ENCODE results near the gene RHO. TPM values are rescaled to one million over a fixed set of nuclear protein-coding genes. Genes with fewer than 3 reads are reported as not detected.

RHO gene
- polyA plus RNA-seq, 1 of the 3 experiments (the other 2 are of a cell fraction) = not detected

DNA sequence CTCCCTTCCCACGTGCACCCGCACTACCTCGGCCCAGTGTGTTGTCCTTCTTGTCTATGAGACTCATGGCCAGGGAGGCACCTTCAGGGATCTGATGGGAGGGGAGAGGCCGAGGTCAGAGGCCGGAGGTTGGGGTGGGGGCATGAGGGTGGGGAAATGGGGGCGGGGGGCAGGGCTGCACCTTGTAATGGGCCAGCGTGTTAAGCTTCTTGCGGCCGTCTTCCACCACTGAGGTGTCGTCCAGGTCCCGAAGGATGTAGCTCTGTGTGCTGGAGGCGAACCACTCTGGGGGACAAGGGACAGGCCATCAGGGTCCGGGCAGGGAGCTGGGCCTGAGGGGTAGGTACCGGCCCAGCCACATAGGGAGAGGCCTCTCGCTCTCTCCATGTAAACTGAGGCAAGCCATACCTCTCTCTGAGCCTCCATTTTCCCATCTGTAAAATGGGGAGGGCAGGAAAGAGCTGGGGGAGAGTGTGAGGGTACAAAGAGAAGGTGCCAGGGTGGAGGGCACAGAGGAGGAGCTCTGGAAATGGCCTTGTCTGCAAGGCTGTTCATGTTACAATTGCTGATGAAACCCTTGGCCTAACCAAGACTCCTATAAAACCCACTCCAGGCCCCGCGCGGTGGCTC lies 33.3 kb downstream of the RHO start:
- no peak overlapping the region for H3K4me3 ChIP-seq (ENCODE audit: low read depth in 2 of 2, low read length in 1 of 2)
- peak overlapping the region; percentile 69 to 85 for H3K27ac ChIP-seq (ENCODE audit: low read depth in 2 of 2, low read length in 1 of 2)
- no peak for DNase-seq
- TF ChIP-seq, protein P1, sequence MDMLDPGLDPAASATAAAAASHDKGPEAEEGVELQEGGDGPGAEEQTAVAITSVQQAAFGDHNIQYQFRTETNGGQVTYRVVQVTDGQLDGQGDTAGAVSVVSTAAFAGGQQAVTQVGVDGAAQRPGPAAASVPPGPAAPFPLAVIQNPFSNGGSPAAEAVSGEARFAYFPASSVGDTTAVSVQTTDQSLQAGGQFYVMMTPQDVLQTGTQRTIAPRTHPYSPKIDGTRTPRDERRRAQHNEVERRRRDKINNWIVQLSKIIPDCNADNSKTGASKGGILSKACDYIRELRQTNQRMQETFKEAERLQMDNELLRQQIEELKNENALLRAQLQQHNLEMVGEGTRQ (IDR thresholded peaks at IDR 0.05; ENCODE audit: borderline replicate concordance, low read depth, low read length) = no peak
- TF ChIP-seq TEAD4 (IDR thresholded peaks at IDR 0.05; ENCODE audit: borderline replicate concordance, insufficient read depth) (no peak), EP300 (IDR thresholded peaks at IDR 0.05; ENCODE audit: borderline replicate concordance in 1 of 2, low read depth in 1 of 2, low read length in 1 of 2) (no peak), FOSL2 (IDR thresholded peaks at IDR 0.05; ENCODE audit: borderline replicate concordance, low read depth) (no peak), RCOR1 (IDR thresholded peaks at IDR 0.05; ENCODE audit: low read length) (no peak), YY1 (IDR thresholded peaks at IDR 0.05; ENCODE audit: low read depth) (no peak), FOXM1 (IDR thresholded peaks at IDR 0.05; ENCODE audit: low read depth) (no peak)
- TF ChIP-seq, protein P2, sequence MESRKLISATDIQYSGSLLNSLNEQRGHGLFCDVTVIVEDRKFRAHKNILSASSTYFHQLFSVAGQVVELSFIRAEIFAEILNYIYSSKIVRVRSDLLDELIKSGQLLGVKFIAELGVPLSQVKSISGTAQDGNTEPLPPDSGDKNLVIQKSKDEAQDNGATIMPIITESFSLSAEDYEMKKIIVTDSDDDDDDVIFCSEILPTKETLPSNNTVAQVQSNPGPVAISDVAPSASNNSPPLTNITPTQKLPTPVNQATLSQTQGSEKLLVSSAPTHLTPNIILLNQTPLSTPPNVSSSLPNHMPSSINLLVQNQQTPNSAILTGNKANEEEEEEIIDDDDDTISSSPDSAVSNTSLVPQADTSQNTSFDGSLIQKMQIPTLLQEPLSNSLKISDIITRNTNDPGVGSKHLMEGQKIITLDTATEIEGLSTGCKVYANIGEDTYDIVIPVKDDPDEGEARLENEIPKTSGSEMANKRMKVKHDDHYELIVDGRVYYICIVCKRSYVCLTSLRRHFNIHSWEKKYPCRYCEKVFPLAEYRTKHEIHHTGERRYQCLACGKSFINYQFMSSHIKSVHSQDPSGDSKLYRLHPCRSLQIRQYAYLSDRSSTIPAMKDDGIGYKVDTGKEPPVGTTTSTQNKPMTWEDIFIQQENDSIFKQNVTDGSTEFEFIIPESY (IDR thresholded peaks at IDR 0.05; ENCODE audit: borderline replicate concordance, low read depth) = no peak
- ChIA-PET CTCF (interaction anchor here (1.0 to 5.4 kb wide), 3 partner anchors 35 to 71 kb away, joined by 3 to 18 read pairs (median 4); no protein-coding TSS in a partner anchor), POLR2A (interaction anchor here (0.6 kb wide), 1 partner anchor 25 kb away, joined by 3 read pairs; no protein-coding TSS in a partner anchor)
- no peaks in the 10 kb centered on the region for H3K79me2 ChIP-seq (ENCODE audit: insufficient read depth)
- H4K20me1 ChIP-seq (ENCODE audit: insufficient read depth) = no peaks in the 10 kb centered on the region
- H3K36me3 ChIP-seq (replicated peaks in 1 of 2; ENCODE audit: control insufficient read depth in 1 of 2, insufficient read depth in 2 of 2, low read length in 1 of 2) = no peaks in the 10 kb centered on the region
- no peaks in the 10 kb centered on the region for H3K27me3 ChIP-seq (ENCODE audit: insufficient read depth)
- peaks cover 8% of the 10 kb centered on the region for H3F3A ChIP-seq (replicated peaks; ENCODE audit: insufficient read depth)
- no peaks in the 10 kb centered on the region for H3K9me3 ChIP-seq
- H2AFZ ChIP-seq (ENCODE audit: low read depth) = peak overlapping the region; percentile 79; the same call in 1 of the 2 replicates
- peak overlapping the region; percentile 60 for H3K9ac ChIP-seq
- 97% methylated on average over 13 of the region's 18 CpGs for WGBS (ENCODE audit: low lambda C conversion rate)
- H3K4me2 ChIP-seq = peak overlapping the region; percentile 78; the same call in 1 of the 2 replicates
- H3K9me2 ChIP-seq = no peaks in the 10 kb centered on the region
- H3K4me1 ChIP-seq (ENCODE audit: control insufficient read depth in 1 of 2, insufficient read depth in 2 of 2, low read depth in 1 of 2, low read length in 1 of 2) = peaks cover 36 to 72% of the 10 kb centered on the region in 2 experiments

DNA sequence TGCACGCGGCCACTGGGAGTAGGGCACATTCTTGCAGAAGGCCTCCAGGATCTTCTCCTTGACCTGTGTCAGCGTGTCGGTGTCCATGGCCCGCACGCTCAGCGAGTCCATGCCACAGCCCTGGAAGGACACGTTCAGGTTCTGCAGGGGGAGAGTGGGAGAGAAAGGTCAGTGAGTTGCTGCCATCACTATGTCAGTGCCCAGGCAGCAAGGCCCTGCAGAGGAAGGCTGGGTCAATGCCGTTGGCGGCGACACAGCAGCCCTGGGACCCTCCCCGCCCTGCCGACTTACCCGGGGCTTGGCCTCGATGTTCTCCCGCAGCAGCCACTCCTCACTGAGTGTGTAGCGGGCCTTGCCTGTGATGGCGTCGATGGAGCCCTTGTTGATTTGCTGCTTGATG lies 34.4 kb downstream of the RHO start:
- POLR2A ChIA-PET = no interaction called here

More for the DNA sequence above, 34.4 kb downstream of the RHO start:
- no peaks in the 10 kb centered on the region for H3K79me2 ChIP-seq (ENCODE audit: insufficient read depth)
- 95% methylated on average over 17 of the region's 19 CpGs for WGBS (ENCODE audit: low lambda C conversion rate)
- H3K4me2 ChIP-seq = no peak overlapping the region
- TF ChIP-seq CHD2 (IDR thresholded peaks at IDR 0.05; ENCODE audit: low read length, partially characterized antibody) (no peak), JUND (IDR thresholded peaks at IDR 0.05) (no peak), RFX5 (IDR thresholded peaks at IDR 0.05; ENCODE audit: low read length) (no peak), RCOR1 (IDR thresholded peaks at IDR 0.05; ENCODE audit: low read length) (no peak), GABPA (IDR thresholded peaks at IDR 0.05; ENCODE audit: low read depth) (no peak), TEAD4 (IDR thresholded peaks at IDR 0.05; ENCODE audit: borderline replicate concordance, insufficient read depth) (no peak), SIN3A (IDR thresholded peaks at IDR 0.05; ENCODE audit: borderline replicate concordance, low read depth, low read length) (no peak), RXRA (IDR thresholded peaks at IDR 0.05; ENCODE audit: borderline replicate concordance, low read depth) (no peak), FOXJ3 (CRISPR knock-in tag; IDR thresholded peaks at IDR 0.05) (no peak), EP300 (IDR thresholded peaks at IDR 0.05; ENCODE audit: borderline replicate concordance in 1 of 2, low read depth in 1 of 2, low read length in 1 of 2) (no peak), ELF1 (IDR thresholded peaks at IDR 0.05) (no peak)
- TF ChIP-seq, protein P3, sequence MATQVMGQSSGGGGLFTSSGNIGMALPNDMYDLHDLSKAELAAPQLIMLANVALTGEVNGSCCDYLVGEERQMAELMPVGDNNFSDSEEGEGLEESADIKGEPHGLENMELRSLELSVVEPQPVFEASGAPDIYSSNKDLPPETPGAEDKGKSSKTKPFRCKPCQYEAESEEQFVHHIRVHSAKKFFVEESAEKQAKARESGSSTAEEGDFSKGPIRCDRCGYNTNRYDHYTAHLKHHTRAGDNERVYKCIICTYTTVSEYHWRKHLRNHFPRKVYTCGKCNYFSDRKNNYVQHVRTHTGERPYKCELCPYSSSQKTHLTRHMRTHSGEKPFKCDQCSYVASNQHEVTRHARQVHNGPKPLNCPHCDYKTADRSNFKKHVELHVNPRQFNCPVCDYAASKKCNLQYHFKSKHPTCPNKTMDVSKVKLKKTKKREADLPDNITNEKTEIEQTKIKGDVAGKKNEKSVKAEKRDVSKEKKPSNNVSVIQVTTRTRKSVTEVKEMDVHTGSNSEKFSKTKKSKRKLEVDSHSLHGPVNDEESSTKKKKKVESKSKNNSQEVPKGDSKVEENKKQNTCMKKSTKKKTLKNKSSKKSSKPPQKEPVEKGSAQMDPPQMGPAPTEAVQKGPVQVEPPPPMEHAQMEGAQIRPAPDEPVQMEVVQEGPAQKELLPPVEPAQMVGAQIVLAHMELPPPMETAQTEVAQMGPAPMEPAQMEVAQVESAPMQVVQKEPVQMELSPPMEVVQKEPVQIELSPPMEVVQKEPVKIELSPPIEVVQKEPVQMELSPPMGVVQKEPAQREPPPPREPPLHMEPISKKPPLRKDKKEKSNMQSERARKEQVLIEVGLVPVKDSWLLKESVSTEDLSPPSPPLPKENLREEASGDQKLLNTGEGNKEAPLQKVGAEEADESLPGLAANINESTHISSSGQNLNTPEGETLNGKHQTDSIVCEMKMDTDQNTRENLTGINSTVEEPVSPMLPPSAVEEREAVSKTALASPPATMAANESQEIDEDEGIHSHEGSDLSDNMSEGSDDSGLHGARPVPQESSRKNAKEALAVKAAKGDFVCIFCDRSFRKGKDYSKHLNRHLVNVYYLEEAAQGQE (IDR thresholded peaks at IDR 0.05; ENCODE audit: low read depth, low read length) = no peak
- TF ChIP-seq, protein P4, sequence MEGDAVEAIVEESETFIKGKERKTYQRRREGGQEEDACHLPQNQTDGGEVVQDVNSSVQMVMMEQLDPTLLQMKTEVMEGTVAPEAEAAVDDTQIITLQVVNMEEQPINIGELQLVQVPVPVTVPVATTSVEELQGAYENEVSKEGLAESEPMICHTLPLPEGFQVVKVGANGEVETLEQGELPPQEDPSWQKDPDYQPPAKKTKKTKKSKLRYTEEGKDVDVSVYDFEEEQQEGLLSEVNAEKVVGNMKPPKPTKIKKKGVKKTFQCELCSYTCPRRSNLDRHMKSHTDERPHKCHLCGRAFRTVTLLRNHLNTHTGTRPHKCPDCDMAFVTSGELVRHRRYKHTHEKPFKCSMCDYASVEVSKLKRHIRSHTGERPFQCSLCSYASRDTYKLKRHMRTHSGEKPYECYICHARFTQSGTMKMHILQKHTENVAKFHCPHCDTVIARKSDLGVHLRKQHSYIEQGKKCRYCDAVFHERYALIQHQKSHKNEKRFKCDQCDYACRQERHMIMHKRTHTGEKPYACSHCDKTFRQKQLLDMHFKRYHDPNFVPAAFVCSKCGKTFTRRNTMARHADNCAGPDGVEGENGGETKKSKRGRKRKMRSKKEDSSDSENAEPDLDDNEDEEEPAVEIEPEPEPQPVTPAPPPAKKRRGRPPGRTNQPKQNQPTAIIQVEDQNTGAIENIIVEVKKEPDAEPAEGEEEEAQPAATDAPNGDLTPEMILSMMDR (IDR thresholded peaks at IDR 0.05) = no peak
- no peak for DNase-seq
- H4K20me1 ChIP-seq (ENCODE audit: insufficient read depth) = no peaks in the 10 kb centered on the region
- H3K36me3 ChIP-seq (replicated peaks in 1 of 2; ENCODE audit: control insufficient read depth in 1 of 2, insufficient read depth in 2 of 2, low read length in 1 of 2) = no peaks in the 10 kb centered on the region
- no peaks in the 10 kb centered on the region for H3K27me3 ChIP-seq (ENCODE audit: insufficient read depth)
- CTCF ChIA-PET = interaction anchor here (5.4 kb wide), 1 partner anchor 72 kb away, joined by 18 read pairs; no protein-coding TSS in a partner anchor
- H3K9me2 ChIP-seq = no peaks in the 10 kb centered on the region
- no peak overlapping the region for H3K27ac ChIP-seq (ENCODE audit: low read depth in 2 of 2, low read length in 1 of 2)
- H3K4me3 ChIP-seq (ENCODE audit: low read depth in 2 of 2, low read length in 1 of 2) = no peak overlapping the region
- peaks cover 8% of the 10 kb centered on the region for H3F3A ChIP-seq (replicated peaks; ENCODE audit: insufficient read depth)
- H2AFZ ChIP-seq (ENCODE audit: low read depth) = no peak overlapping the region
- H3K4me1 ChIP-seq (ENCODE audit: control insufficient read depth in 1 of 2, insufficient read depth in 2 of 2, low read depth in 1 of 2, low read length in 1 of 2) = peaks cover 36 to 75% of the 10 kb centered on the region in 2 experiments
- H3K9me3 ChIP-seq = no peaks in the 10 kb centered on the region
- no peak overlapping the region for H3K9ac ChIP-seq
